NB4 (cell line): ENCODE data around the gene FBRS.
"Not testable (repeated sequence)": the region's sequence is repeated elsewhere in the genome, so short reads cannot be mapped to it uniquely, and the experiment has no call there.

Experiments
- DNase-seq: peaks from one replicate; pipeline ENCODE4 v3.0.0; 2010; ENCODE audit warnings: low read depth
- H3K4me3 ChIP-seq: one replicate; pipeline ENCODE4 v1.5.1; 2011; ENCODE audit warnings: mild to moderate bottlenecking, low read depth, low read length, moderate library complexity
- CTCF ChIP-seq: IDR thresholded peaks from one replicate; pipeline ENCODE4 v1.5.1; 2012; ENCODE audit warnings: low read depth, low read length
- MAX ChIP-seq: IDR thresholded peaks from 2 replicates; pipeline ENCODE4 v1.6.1; 2011; ENCODE audit warnings: low read depth, low read length
- MYC ChIP-seq: IDR thresholded peaks from 2 replicates; pipeline ENCODE4 v1.6.1; 2011; ENCODE audit warnings: low read depth, low read length
- POLR2A ChIP-seq: IDR thresholded peaks from 2 replicates; pipeline ENCODE4 v1.6.1; 2011; ENCODE audit warnings: mild to moderate bottlenecking; ENCODE audit not compliant: insufficient read length; ENCODE audit errors: extremely low read depth

Gene FBRS

GRCh38 chr16:30626236-30626635 lies 32.0 kb upstream of the FBRS start:
- no peak for DNase-seq
- no peak overlapping the region for H3K4me3 ChIP-seq
- TF ChIP-seq MYC (no peak), CTCF (no peak), POLR2A (no peak), MAX (no peak)

- DNase-seq = peak; percentile 80
- peak; percentile 93 for TF ChIP-seq CTCF
- TF ChIP-seq MYC = peak; percentile 30
- TF ChIP-seq POLR2A = no peak
- peak; percentile 46; the same call in 1 of the 2 replicates for TF ChIP-seq MAX
- H3K4me3 ChIP-seq = no peak overlapping the region
Measured at GRCh38 chr16:30628628-30629540, 29.3 kb upstream of the FBRS start.

GRCh38 chr16:30632454-30632853 lies 25.8 kb upstream of the FBRS start:
- not testable (repeated sequence) for DNase-seq, H3K4me3 ChIP-seq

- H3K4me3 ChIP-seq = peak overlapping the region; percentile 61
- no peak for DNase-seq
- TF ChIP-seq CTCF = no peak
- no peak for TF ChIP-seq POLR2A
- no peak for TF ChIP-seq MYC
- TF ChIP-seq MAX = no peak
Measured at GRCh38 chr16:30633526-30633925, 24.7 kb upstream of the FBRS start.

GRCh38 chr16:30636599-30636998 lies 21.6 kb upstream of the FBRS start:
- no peak overlapping the region for H3K4me3 ChIP-seq
- TF ChIP-seq CTCF = no peak
- TF ChIP-seq MYC = no peak
- TF ChIP-seq MAX = no peak
- no peak for TF ChIP-seq POLR2A
- no peak for DNase-seq

- not testable (repeated sequence) for DNase-seq, H3K4me3 ChIP-seq
Measured at GRCh38 chr16:30637139-30637538, 21.1 kb upstream of the FBRS start.

- TF ChIP-seq CTCF (peak; percentile 61), MYC (no peak), MAX (no peak), POLR2A (no peak)
- no peak overlapping the region for H3K4me3 ChIP-seq
- peak; percentile 76 for DNase-seq
Measured at GRCh38 chr16:30637944-30638343, 20.3 kb upstream of the FBRS start.
